Gastroesophageal sphincter (tissue), 3 donors: Measurements from ENCODE around the gene FAAH2.

ENCODE experiments used
- EP300 ChIP-seq: sonication (generic); formaldehyde crosslinking; IDR thresholded peaks from one replicate; pipeline ENCODE4 v1.6.1; 2017; ENCODE audit warnings: antibody characterized with exemption, mild to moderate bottlenecking
- POLR2A ChIP-seq, 2 donors: fragments of 450-650 bp; IDR thresholded peaks; one replicate each; pipeline ENCODE4 v1.6.1; 2017; ENCODE audit warnings: antibody characterized with exemption in 2 of 2, mild to moderate bottlenecking in 2 of 2, moderate library complexity in 1 of 2
- POLR2AphosphoS5 ChIP-seq: sonication (generic); formaldehyde crosslinking; IDR thresholded peaks from one replicate; pipeline ENCODE4 v1.6.1; 2017; ENCODE audit warnings: antibody characterized with exemption
- TF ChIP-seq, protein P1 (sequence below), 4 experiments: fragments of 200-600 bp in 2 of 4; fragments of 450-650 bp in 2 of 4; sonication (generic) in 1 of 4; IDR thresholded peaks; one replicate each; pipeline ENCODE4 v1.5.1; 2017 to 2019; ENCODE audit warnings: antibody characterized with exemption in 4 of 4, mild to moderate bottlenecking in 2 of 4, moderate library complexity in 2 of 4

DNA sequence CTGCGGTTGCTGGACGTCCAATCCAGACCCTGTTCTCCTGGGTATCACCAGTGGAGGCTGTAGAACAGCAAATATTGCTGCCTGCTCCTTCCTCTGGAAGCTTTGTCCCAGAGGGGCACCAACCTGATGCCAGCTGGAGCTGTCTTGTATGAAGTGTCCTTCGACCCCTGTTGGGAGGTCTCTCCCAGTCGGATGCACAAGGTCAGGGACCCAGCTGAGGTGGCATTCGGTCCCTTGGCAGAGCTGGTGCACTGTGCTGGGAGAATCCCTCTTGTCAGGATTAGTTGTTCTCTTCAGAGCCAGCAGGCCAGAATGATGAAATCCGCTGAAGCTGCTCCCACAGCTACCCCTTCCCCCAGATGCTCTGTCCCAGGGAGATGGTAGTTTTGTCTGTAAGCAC is 195.0 kb downstream of the FAAH2 start:
- TF ChIP-seq POLR2A (IDR thresholded peaks at IDR 0.05) = no peak
- TF ChIP-seq, protein P1, sequence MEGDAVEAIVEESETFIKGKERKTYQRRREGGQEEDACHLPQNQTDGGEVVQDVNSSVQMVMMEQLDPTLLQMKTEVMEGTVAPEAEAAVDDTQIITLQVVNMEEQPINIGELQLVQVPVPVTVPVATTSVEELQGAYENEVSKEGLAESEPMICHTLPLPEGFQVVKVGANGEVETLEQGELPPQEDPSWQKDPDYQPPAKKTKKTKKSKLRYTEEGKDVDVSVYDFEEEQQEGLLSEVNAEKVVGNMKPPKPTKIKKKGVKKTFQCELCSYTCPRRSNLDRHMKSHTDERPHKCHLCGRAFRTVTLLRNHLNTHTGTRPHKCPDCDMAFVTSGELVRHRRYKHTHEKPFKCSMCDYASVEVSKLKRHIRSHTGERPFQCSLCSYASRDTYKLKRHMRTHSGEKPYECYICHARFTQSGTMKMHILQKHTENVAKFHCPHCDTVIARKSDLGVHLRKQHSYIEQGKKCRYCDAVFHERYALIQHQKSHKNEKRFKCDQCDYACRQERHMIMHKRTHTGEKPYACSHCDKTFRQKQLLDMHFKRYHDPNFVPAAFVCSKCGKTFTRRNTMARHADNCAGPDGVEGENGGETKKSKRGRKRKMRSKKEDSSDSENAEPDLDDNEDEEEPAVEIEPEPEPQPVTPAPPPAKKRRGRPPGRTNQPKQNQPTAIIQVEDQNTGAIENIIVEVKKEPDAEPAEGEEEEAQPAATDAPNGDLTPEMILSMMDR (IDR thresholded peaks at IDR 0.05) = no peak
- TF ChIP-seq EP300 = no peak
- no peak for TF ChIP-seq POLR2AphosphoS5
